Esophagus squamous epithelium (tissue), 5 donors: Measurements from ENCODE around the gene AHNAK. TPM values are rescaled to one million over a fixed set of nuclear protein-coding genes. Genes with fewer than 3 reads are reported as not detected.
A peak's percentile ranks its signal among the peaks of the same experiment; 100 is the strongest.

Source experiments
- DNase-seq: peaks from one replicate; lab custom pipeline; 2025; lab: John Stamatoyannopoulos, UW
- H3K27ac ChIP-seq, 4 donors: fragments of 200-600 bp; sonication (generic); one replicate each; pipeline ENCODE4 v1.5.1; 2016 to 2019; ENCODE audit warnings: mild to moderate bottlenecking in 1 of 4
- H3K27me3 ChIP-seq, 4 donors: fragments of 200-600 bp; sonication (generic); 1 replicate in 3 of 4; 2 replicates in 1 of 4; pipeline versions ENCODE4 v1.5.1 to v1.6.0; 2017 to 2021; ENCODE audit warnings: antibody characterized with exemption in 1 of 4
- H3K36me3 ChIP-seq, 3 donors: fragments of 200-600 bp; sonication (generic); one replicate each; pipeline ENCODE4 v1.5.1; 2016 to 2019
- H3K4me1 ChIP-seq, 3 donors: fragments of 200-600 bp; sonication (generic); one replicate each; pipeline ENCODE4 v1.5.1; 2017 to 2019
- H3K4me3 ChIP-seq, 4 donors: fragments of 200-600 bp; sonication (generic); 1 replicate in 3 of 4; 2 replicates in 1 of 4; pipeline ENCODE4 v1.5.1; 2016 to 2019; ENCODE audit warnings: mild to moderate bottlenecking in 2 of 4, moderate library complexity in 1 of 4
- H3K9me3 ChIP-seq, 3 donors: fragments of 200-600 bp; sonication (generic); one replicate each; pipeline ENCODE4 v1.5.1; 2016 to 2019
- CTCF ChIP-seq, 6 experiments: fragments of 450-650 bp in 4 of 6; fragments of 200-600 bp in 2 of 6; sonication (generic) in 2 of 6; IDR thresholded peaks; one replicate each; pipeline ENCODE4 v1.5.1; 2016 to 2019; ENCODE audit warnings: antibody characterized with exemption in 6 of 6, mild to moderate bottlenecking in 4 of 6, moderate library complexity in 4 of 6
- POLR2A ChIP-seq, 4 donors: fragments of 450-650 bp; IDR thresholded peaks; one replicate each; pipeline ENCODE4 v1.6.1; 2017; ENCODE audit warnings: antibody characterized with exemption in 4 of 4, mild to moderate bottlenecking in 4 of 4, moderate library complexity in 3 of 4
- whole genome bisulfite sequencing, 2 donors: methylation state at CpG; one replicate each; pipeline ENCODE4 v1.1.5; 2018; 5-methylcytosine and 5-hydroxymethylcytosine counted together
- intact Hi-C: fragments of 100-400 bp; cut with DNase I; formaldehyde crosslinking; loops from one replicate; pipeline ENCODE4 v1.15.0; 2022
- total RNA-seq, 4 donors: library from RNA; depleted of rRNA; stranded (reverse); fragments of >200 nt; gene quantifications; one replicate each; pipeline ENCODE4 v1.1.0, GENCODE V29; 2016
- donor health status: DM: yes; HTN: yes; CAD: no.

The AHNAK gene
- total RNA-seq, 4 donors from 2014 or later: 695 to 1,250 (median 954) TPM

DNA sequence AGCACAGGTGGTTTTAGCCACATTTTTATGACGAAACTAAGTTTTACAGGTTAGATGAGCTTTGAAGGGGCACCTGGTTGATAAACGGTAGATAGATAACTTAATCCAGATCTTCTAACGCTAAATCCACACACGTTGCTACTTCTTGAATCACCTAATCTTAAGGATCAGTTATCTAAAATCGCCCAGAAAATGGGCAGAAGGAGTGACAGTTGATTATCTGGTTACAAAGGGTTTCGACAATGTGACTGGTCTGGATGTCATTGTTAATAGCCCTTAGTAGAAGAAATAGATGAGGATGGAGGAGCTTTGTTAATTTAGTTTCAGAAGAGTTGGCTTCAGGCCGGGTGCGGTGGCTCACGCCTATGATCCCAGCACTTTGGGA lies 84.1 kb downstream of the AHNAK start:
- intact Hi-C loops: no loop called here

GRCh38 chr11:62461740-62462507 lies 84.7 kb downstream of the AHNAK start:
- Histone ChIP-seq H3K9me3 (no peaks in the 10 kb centered on the region), H3K27ac (peak overlapping the region in 1 of 4 donors; percentile 19), H3K36me3 (no peaks in the 10 kb centered on the region), H3K4me3 (no peak overlapping the region), H3K27me3 (no peaks in the 10 kb centered on the region), H3K4me1 (peaks cover 0 to 17% (median 0%) of the 10 kb centered on the region in 3 donors)
- WGBS, 2 donors: 73 to 79% methylated on average over 12 to 15 of the region's 15 CpGs
- DNase-seq: no peak
- intact Hi-C loops: no loop called here
- TF ChIP-seq CTCF (IDR thresholded peaks at IDR 0.05) (no peak), POLR2A (IDR thresholded peaks at IDR 0.05) (no peak)

More for the DNA sequence above, 84.1 kb downstream of the AHNAK start:
- H3K9me3 ChIP-seq: no peaks in the 10 kb centered on the region
- no peak for TF ChIP-seq POLR2A (IDR thresholded peaks at IDR 0.05)
- no peak for TF ChIP-seq CTCF (IDR thresholded peaks at IDR 0.05)
- peak overlapping the region in 1 of 4 donors; percentile 19 for H3K27ac ChIP-seq
- H3K4me1 ChIP-seq: peaks cover 0 to 17% (median 0%) of the 10 kb centered on the region in 3 donors
- 87 to 88% methylated on average over 9 of the region's 9 CpGs for WGBS, 2 donors
- no peaks in the 10 kb centered on the region for H3K27me3 ChIP-seq
- no peak overlapping the region for H3K4me3 ChIP-seq
- no peaks in the 10 kb centered on the region for H3K36me3 ChIP-seq
- no peak for DNase-seq

GRCh38 chr11:62459080-62459479 lies 87.5 kb downstream of the AHNAK start:
- H3K4me1 ChIP-seq: peaks cover 0 to 17% (median 0%) of the 10 kb centered on the region in 3 donors
- intact Hi-C loops: no loop called here
- H3K4me3 ChIP-seq: no peak overlapping the region
- no peak for DNase-seq
- no CpG with 5 or more reads among the region's 1 CpG for WGBS, 2 donors
- no peaks in the 10 kb centered on the region for H3K27me3 ChIP-seq
- H3K9me3 ChIP-seq: no peaks in the 10 kb centered on the region
- no peak for TF ChIP-seq POLR2A (IDR thresholded peaks at IDR 0.05)
- no peak for TF ChIP-seq CTCF (IDR thresholded peaks at IDR 0.05)
- no peaks in the 10 kb centered on the region for H3K36me3 ChIP-seq
- peak overlapping the region in 1 of 4 donors; percentile 8 for H3K27ac ChIP-seq

DNA sequence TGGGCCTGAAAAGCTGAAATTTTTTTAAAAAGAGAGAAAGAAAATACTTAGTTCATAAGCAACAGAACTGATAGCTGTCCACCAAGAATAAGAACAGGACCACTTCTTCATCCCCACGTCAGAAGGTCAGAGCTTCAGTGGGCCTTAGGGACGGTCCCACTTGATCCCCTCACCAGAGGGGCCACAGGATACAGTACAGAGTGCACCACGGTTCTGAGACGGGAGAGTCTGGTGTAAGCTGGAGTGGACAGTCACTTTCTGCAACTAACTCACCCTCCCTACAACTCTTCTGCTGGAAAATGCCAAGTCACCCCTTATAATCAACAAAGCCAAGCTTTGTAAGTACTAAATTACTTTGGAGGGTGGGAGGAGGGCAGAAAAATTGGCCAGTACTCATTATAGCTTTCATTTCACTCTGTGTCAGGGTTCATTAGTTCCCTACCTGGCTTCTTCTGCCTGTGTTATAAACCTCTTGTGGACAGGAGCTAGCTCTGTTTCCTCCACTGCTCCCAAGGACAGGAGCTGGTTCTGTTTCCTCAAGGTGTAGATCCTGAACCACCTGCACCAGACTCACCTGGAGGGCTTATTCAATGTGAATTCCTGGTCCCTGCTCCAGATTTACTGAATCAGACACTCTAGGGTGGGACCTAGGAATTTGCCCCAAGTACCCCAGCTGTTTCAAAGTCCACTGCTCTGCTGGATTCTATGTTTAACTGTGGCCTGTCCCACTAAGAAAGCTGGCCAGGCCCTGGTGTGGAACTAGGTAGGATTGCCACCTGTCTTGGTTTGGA lies 88.2 kb downstream of the AHNAK start:
- intact Hi-C loops: no loop called here
- Histone ChIP-seq H3K9me3 (no peaks in the 10 kb centered on the region), H3K4me3 (no peak overlapping the region), H3K27ac (peak overlapping the region in 1 of 4 donors; percentile 8), H3K27me3 (no peaks in the 10 kb centered on the region), H3K36me3 (no peaks in the 10 kb centered on the region), H3K4me1 (peaks cover 0 to 17% (median 0%) of the 10 kb centered on the region in 3 donors)
- no peak for DNase-seq
- 61 to 69% methylated on average over 3 to 4 of the region's 4 CpGs for WGBS, 2 donors
- TF ChIP-seq CTCF (IDR thresholded peaks at IDR 0.05) (no peak), POLR2A (IDR thresholded peaks at IDR 0.05) (no peak)

GRCh38 chr11:62457478-62457877 lies 89.1 kb downstream of the AHNAK start:
- Histone ChIP-seq H3K27me3 (no peaks in the 10 kb centered on the region), H3K4me3 (no peak overlapping the region), H3K9me3 (no peaks in the 10 kb centered on the region), H3K36me3 (no peaks in the 10 kb centered on the region), H3K4me1 (peaks cover 0 to 13% (median 0%) of the 10 kb centered on the region in 3 donors), H3K27ac (no peak overlapping the region)
- DNase-seq: no peak
- TF ChIP-seq POLR2A (IDR thresholded peaks at IDR 0.05) (no peak), CTCF (IDR thresholded peaks at IDR 0.05) (no peak)
- intact Hi-C loops: no loop called here
- 85 to 86% methylated on average over 3 to 4 of the region's 4 CpGs for WGBS, 2 donors
